Neural cell (in vitro differentiated cells): Measurements from ENCODE around the gene QPCT. TPM values are rescaled to one million over a fixed set of nuclear protein-coding genes. Genes with fewer than 3 reads are reported as not detected.

Experiments used
- H2AFZ ChIP-seq: fragments of 200-600, 300-800 bp; sonication (generic), shearing (Covaris generic); 2 replicates; pipeline ENCODE4 v1.6.0; 2014; ENCODE audit warnings: low read depth, mild to moderate bottlenecking, antibody characterized with exemption, low read length, moderate library complexity
- H3F3A ChIP-seq: fragments of 200-600 bp; shearing (Covaris generic); 2 replicates; pipeline ENCODE4 v1.6.1; 2016; ENCODE audit warnings: mild to moderate bottlenecking, moderate library complexity, mixed read lengths, antibody characterized with exemption, low read length; ENCODE audit not compliant: insufficient read depth, poor library complexity, severe bottlenecking
- H3K27ac ChIP-seq: fragments of 200-600, 300-800 bp; sonication (generic), shearing (Covaris generic); 2 replicates; pipeline ENCODE4 v1.5.1; 2014; ENCODE audit warnings: mild to moderate bottlenecking, low read length, moderate library complexity
- H3K27me3 ChIP-seq: fragments of 300-800, 200-600 bp; sonication (generic), shearing (Covaris generic); 2 replicates; pipeline ENCODE4 v1.6.0; 2014; ENCODE audit warnings: mild to moderate bottlenecking, low read depth, low read length, moderate library complexity; ENCODE audit not compliant: insufficient read depth
- H3K36me3 ChIP-seq: fragments of 300-800, 200-600 bp; sonication (generic), shearing (Covaris generic); 2 replicates; pipeline ENCODE4 v1.5.1; 2014; ENCODE audit warnings: mild to moderate bottlenecking, antibody characterized with exemption, low read length, moderate library complexity; ENCODE audit not compliant: insufficient read depth
- H3K4me2 ChIP-seq: fragments of 300-800, 200-600 bp; sonication (generic), shearing (Covaris generic); 2 replicates; pipeline ENCODE4 v1.6.0; 2014; ENCODE audit warnings: mild to moderate bottlenecking, low read length
- H3K4me3 ChIP-seq: fragments of 300-800, 200-600 bp; sonication (generic), shearing (Covaris generic); 2 replicates; pipeline ENCODE4 v1.5.1; 2014; ENCODE audit warnings: mild to moderate bottlenecking, low read length, moderate library complexity
- H3K79me2 ChIP-seq: fragments of 200-600 bp; shearing (Covaris generic); replicated peaks from 2 replicates; pipeline ENCODE4 v1.6.0; 2014; ENCODE audit warnings: mild to moderate bottlenecking, low read length, moderate library complexity; ENCODE audit not compliant: insufficient read depth
- H3K9ac ChIP-seq: fragments of 300-800, 200-600 bp; sonication (generic), shearing (Covaris generic); 2 replicates; pipeline ENCODE4 v1.6.1; 2016; ENCODE audit warnings: mild to moderate bottlenecking, low read length, mixed read lengths
- H3K9me2 ChIP-seq: fragments of 200-600 bp; shearing (Covaris generic); 2 replicates; pipeline ENCODE4 v1.6.1; 2016; ENCODE audit warnings: mild to moderate bottlenecking, low read length, mixed read lengths; ENCODE audit not compliant: insufficient read depth
- H3K9me3 ChIP-seq: fragments of 200-600, 300-800 bp; sonication (generic), shearing (Covaris generic); 2 replicates; pipeline ENCODE4 v1.6.1; 2016; ENCODE audit warnings: mild to moderate bottlenecking, mixed run types, low read length, moderate library complexity, mixed read lengths
- H4K20me1 ChIP-seq: fragments of 200-600 bp; shearing (Covaris generic); 2 replicates; pipeline ENCODE4 v1.6.1; 2016; ENCODE audit warnings: mild to moderate bottlenecking, mixed run types; ENCODE audit not compliant: insufficient read depth
- EP300 ChIP-seq: fragments of 450-650 bp; conservative IDR thresholded peaks from 2 replicates; pipeline ENCODE4 v1.6.1; 2014; ENCODE audit warnings: antibody characterized with exemption, mild to moderate bottlenecking, moderate library complexity; ENCODE audit not compliant: poor library complexity, severe bottlenecking
- EZH2 ChIP-seq: fragments of 200-600, 300-800 bp; shearing (Covaris generic), sonication (generic); IDR thresholded peaks from 2 replicates; pipeline ENCODE4 v1.6.1; 2014; ENCODE audit warnings: antibody characterized with exemption, low read length, borderline replicate concordance, mild to moderate bottlenecking; ENCODE audit not compliant: insufficient read depth, poor library complexity, severe bottlenecking
- MXI1 ChIP-seq: fragments of 450-650 bp; conservative IDR thresholded peaks from 2 replicates; pipeline ENCODE4 v1.6.1; 2014; ENCODE audit warnings: antibody characterized with exemption, mild to moderate bottlenecking; ENCODE audit not compliant: poor library complexity, severe bottlenecking
- POLR2AphosphoS5 ChIP-seq: IDR thresholded peaks from 2 replicates; pipeline ENCODE4 v1.6.1; 2012
- RAD21 ChIP-seq: fragments of 450-650 bp; conservative IDR thresholded peaks from 2 replicates; pipeline ENCODE4 v1.6.1; 2014; ENCODE audit warnings: antibody characterized with exemption, mild to moderate bottlenecking, moderate library complexity
- REST ChIP-seq: IDR thresholded peaks from 2 replicates; pipeline ENCODE4 v1.6.1; 2012; ENCODE audit warnings: borderline replicate concordance
- SMC3 ChIP-seq: fragments of 450-650 bp; conservative IDR thresholded peaks from 2 replicates; pipeline ENCODE4 v1.6.1; 2014; ENCODE audit warnings: antibody characterized with exemption, mild to moderate bottlenecking, moderate library complexity; ENCODE audit not compliant: poor library complexity
- TAF1 ChIP-seq: IDR thresholded peaks from 2 replicates; pipeline ENCODE4 v1.6.1; 2012; ENCODE audit warnings: low read depth
- polyA plus RNA-seq: library from polyadenylated mRNA; depleted of rRNA; stranded (reverse); fragments of >200 nt; gene quantifications from 2 replicates; pipeline ENCODE4 v1.2.3, GENCODE V29; 2014
- TF ChIP-seq, protein P1 (sequence below): fragments of 450-650 bp; IDR thresholded peaks from 2 replicates; pipeline ENCODE4 v1.5.1; 2014; ENCODE audit warnings: antibody characterized with exemption, mild to moderate bottlenecking, moderate library complexity; ENCODE audit not compliant: poor library complexity, severe bottlenecking

The QPCT gene
- polyA plus RNA-seq, 1 donor from 2014 or later, result 2.3 TPM

- H3K4me3 ChIP-seq, result no peak overlapping the region
- no peak overlapping the region for H3K9ac ChIP-seq
- H3F3A ChIP-seq, result no peaks in the 10 kb centered on the region
- no peak overlapping the region for H2AFZ ChIP-seq
- H3K36me3 ChIP-seq, result no peaks in the 10 kb centered on the region
- no peak for TF ChIP-seq SMC3
- TF ChIP-seq POLR2AphosphoS5, result no peak
- TF ChIP-seq TAF1, result no peak
- TF ChIP-seq EP300, result no peak
- TF ChIP-seq, protein P1, sequence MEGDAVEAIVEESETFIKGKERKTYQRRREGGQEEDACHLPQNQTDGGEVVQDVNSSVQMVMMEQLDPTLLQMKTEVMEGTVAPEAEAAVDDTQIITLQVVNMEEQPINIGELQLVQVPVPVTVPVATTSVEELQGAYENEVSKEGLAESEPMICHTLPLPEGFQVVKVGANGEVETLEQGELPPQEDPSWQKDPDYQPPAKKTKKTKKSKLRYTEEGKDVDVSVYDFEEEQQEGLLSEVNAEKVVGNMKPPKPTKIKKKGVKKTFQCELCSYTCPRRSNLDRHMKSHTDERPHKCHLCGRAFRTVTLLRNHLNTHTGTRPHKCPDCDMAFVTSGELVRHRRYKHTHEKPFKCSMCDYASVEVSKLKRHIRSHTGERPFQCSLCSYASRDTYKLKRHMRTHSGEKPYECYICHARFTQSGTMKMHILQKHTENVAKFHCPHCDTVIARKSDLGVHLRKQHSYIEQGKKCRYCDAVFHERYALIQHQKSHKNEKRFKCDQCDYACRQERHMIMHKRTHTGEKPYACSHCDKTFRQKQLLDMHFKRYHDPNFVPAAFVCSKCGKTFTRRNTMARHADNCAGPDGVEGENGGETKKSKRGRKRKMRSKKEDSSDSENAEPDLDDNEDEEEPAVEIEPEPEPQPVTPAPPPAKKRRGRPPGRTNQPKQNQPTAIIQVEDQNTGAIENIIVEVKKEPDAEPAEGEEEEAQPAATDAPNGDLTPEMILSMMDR, result no peak
- no peak for TF ChIP-seq RAD21
- no peak for TF ChIP-seq REST
- TF ChIP-seq EZH2, result no peak
- TF ChIP-seq MXI1, result no peak
- H3K9me2 ChIP-seq, result no peaks in the 10 kb centered on the region
- H3K27ac ChIP-seq, result no peak overlapping the region
- H3K4me2 ChIP-seq, result no peak overlapping the region
- H3K79me2 ChIP-seq, result no peaks in the 10 kb centered on the region
- H3K27me3 ChIP-seq, result no peaks in the 10 kb centered on the region
- no peaks in the 10 kb centered on the region for H3K9me3 ChIP-seq
- H4K20me1 ChIP-seq, result no peaks in the 10 kb centered on the region
Observed at GRCh38 chr2:37354531-37354930, 10.1 kb downstream of the QPCT start.

- no peaks in the 10 kb centered on the region for H4K20me1 ChIP-seq
- no peaks in the 10 kb centered on the region for H3K27me3 ChIP-seq
- H3K4me2 ChIP-seq, result no peak overlapping the region
- H2AFZ ChIP-seq, result no peak overlapping the region
- H3K27ac ChIP-seq, result no peak overlapping the region
- H3K9ac ChIP-seq, result no peak overlapping the region
- no peaks in the 10 kb centered on the region for H3F3A ChIP-seq
- H3K36me3 ChIP-seq, result no peaks in the 10 kb centered on the region
- no peaks in the 10 kb centered on the region for H3K9me2 ChIP-seq
- no peaks in the 10 kb centered on the region for H3K79me2 ChIP-seq
- TF ChIP-seq TAF1 (no peak), REST (no peak), POLR2AphosphoS5 (no peak), RAD21 (no peak), EP300 (no peak), SMC3 (no peak), MXI1 (no peak), EZH2 (no peak)
- TF ChIP-seq, protein P1, result no peak
- no peaks in the 10 kb centered on the region for H3K9me3 ChIP-seq
- H3K4me3 ChIP-seq, result no peak overlapping the region
Observed at GRCh38 chr2:37355735-37356134, 11.3 kb downstream of the QPCT start.
